Nephron (organoid): ENCODE measurements around the gene IDH3B.

Experiments
- H3K27ac Mint-ChIP-seq, 3 experiments: 2 replicates each; pipeline ENCODE4 v1.8.0; 2020; ENCODE audit warnings: mixed read lengths in 3 of 3, mild to moderate bottlenecking in 2 of 3, moderate library complexity in 1 of 3
- H3K27me3 Mint-ChIP-seq: 2 replicates; pipeline ENCODE4 v1.8.0; 2021; ENCODE audit warnings: low read depth, mild to moderate bottlenecking, moderate library complexity, mixed read lengths
- H3K36me3 Mint-ChIP-seq: 2 replicates; pipeline ENCODE4 v1.8.0; 2020; ENCODE audit warnings: low read depth, mixed read lengths
- H3K4me1 Mint-ChIP-seq: 2 replicates; pipeline ENCODE4 v1.8.0; 2020; ENCODE audit warnings: mixed read lengths
- H3K4me3 Mint-ChIP-seq, 3 experiments: 2 replicates each; pipeline ENCODE4 v1.8.0; 2020; ENCODE audit warnings: mild to moderate bottlenecking in 3 of 3, mixed read lengths in 3 of 3, moderate library complexity in 2 of 3
- H3K9me3 Mint-ChIP-seq: 2 replicates; pipeline ENCODE4 v1.8.0; 2020; ENCODE audit warnings: mixed read lengths
- CTCF ChIP-seq, 3 experiments: fragments of 200-600 bp; sonication (generic); IDR thresholded peaks; one replicate each; pipeline ENCODE4 v1.5.0; 2021; ENCODE audit warnings: antibody characterized with exemption in 3 of 3; ENCODE audit not compliant: unreplicated experiment in 3 of 3

IDH3B gene

GRCh38 chr20:2663887-2664719 is at the start of gene IDH3B:
IDH3B (minus strand) TSS chr20:2664216; CDS start chr20:2664188, 28 bp downstream.
- TF ChIP-seq CTCF (IDR thresholded peaks at IDR 0.05; ENCODE audit: unreplicated experiment in 3 of 3): no peak
- Mint-ChIP-seq H3K4me3 (peak within 1 kb of the TSS; percentile 85 to 92 (median 88)), H3K27me3 (peaks cover 8% of the 10 kb centered on the region), H3K36me3 (peaks cover 32% of the 10 kb centered on the region), H3K9me3 (no peaks in the 10 kb centered on the region), H3K4me1 (peaks cover 14% of the 10 kb centered on the region), H3K27ac (peak within 1 kb of the TSS; percentile 96 to 97 (median 97))

GRCh38 chr20:2713285-2713684 is 49.3 kb upstream of the IDH3B start:
- no peak overlapping the region for H3K4me3 Mint-ChIP-seq
- H3K27ac Mint-ChIP-seq: no peak overlapping the region
- H3K4me1 Mint-ChIP-seq: no peaks in the 10 kb centered on the region
- no peak for TF ChIP-seq CTCF (IDR thresholded peaks at IDR 0.05; ENCODE audit: unreplicated experiment in 3 of 3)
- H3K36me3 Mint-ChIP-seq: peaks cover 4% of the 10 kb centered on the region
- H3K9me3 Mint-ChIP-seq: peaks cover 6% of the 10 kb centered on the region
- peaks cover 3% of the 10 kb centered on the region for H3K27me3 Mint-ChIP-seq

- H3K36me3 Mint-ChIP-seq: no peaks in the 10 kb centered on the region
- peaks cover 3% of the 10 kb centered on the region for H3K27me3 Mint-ChIP-seq
- no peak for TF ChIP-seq CTCF (IDR thresholded peaks at IDR 0.05; ENCODE audit: unreplicated experiment in 3 of 3)
- H3K4me1 Mint-ChIP-seq: no peaks in the 10 kb centered on the region
- no peak overlapping the region for H3K4me3 Mint-ChIP-seq
- H3K9me3 Mint-ChIP-seq: no peaks in the 10 kb centered on the region
- H3K27ac Mint-ChIP-seq: no peak overlapping the region
Measured at GRCh38 chr20:2709205-2709981, 45.4 kb upstream of the IDH3B start.

GRCh38 chr20:2708665-2709064 is 44.6 kb upstream of the IDH3B start:
- Mint-ChIP-seq H3K27ac (no peak overlapping the region), H3K36me3 (no peaks in the 10 kb centered on the region), H3K27me3 (no peaks in the 10 kb centered on the region), H3K4me3 (no peak overlapping the region), H3K9me3 (no peaks in the 10 kb centered on the region), H3K4me1 (no peaks in the 10 kb centered on the region)
- no peak for TF ChIP-seq CTCF (IDR thresholded peaks at IDR 0.05; ENCODE audit: unreplicated experiment in 3 of 3)

GRCh38 chr20:2708073-2708415 is 44.0 kb upstream of the IDH3B start:
- Mint-ChIP-seq H3K27ac (no peak overlapping the region), H3K27me3 (no peaks in the 10 kb centered on the region), H3K4me3 (no peak overlapping the region), H3K36me3 (no peaks in the 10 kb centered on the region), H3K9me3 (no peaks in the 10 kb centered on the region), H3K4me1 (no peaks in the 10 kb centered on the region)
- no peak for TF ChIP-seq CTCF (IDR thresholded peaks at IDR 0.05; ENCODE audit: unreplicated experiment in 3 of 3)
